Fibroblast of mammary gland (primary cell): ENCODE data around the gene SKI.

Experiments used
- DNase-seq: peaks from one replicate; pipeline ENCODE4 v3.0.0-alpha.2; 2010; ENCODE audit warnings: low read depth
- H3K4me3 ChIP-seq: 2 replicates; pipeline ENCODE4 v1.5.1; 2011; ENCODE audit warnings: low read depth, mild to moderate bottlenecking, low read length, moderate library complexity; ENCODE audit not compliant: control insufficient read depth
- CTCF ChIP-seq: conservative IDR thresholded peaks from 2 replicates; pipeline ENCODE4 v1.5.1; 2011; ENCODE audit warnings: low read depth, low read length, inconsistent platforms; ENCODE audit not compliant: control insufficient read depth, insufficient read depth

Gene SKI

GRCh38 chr1:2350911-2351655, 123.0 kb downstream of the SKI start:
- DNase-seq = no peak
- H3K4me3 ChIP-seq = no peak overlapping the region
- TF ChIP-seq CTCF = no peak

- no peak overlapping the region for H3K4me3 ChIP-seq
- DNase-seq = no peak
- no peak for TF ChIP-seq CTCF
Observed at GRCh38 chr1:2351723-2352122, 123.6 kb downstream of the SKI start.

GRCh38 chr1:2352341-2352896, 124.3 kb downstream of the SKI start:
- no peak overlapping the region for H3K4me3 ChIP-seq
- TF ChIP-seq CTCF = no peak
- DNase-seq = no peak

GRCh38 chr1:2352897-2353550, 124.9 kb downstream of the SKI start:
- TF ChIP-seq CTCF = no peak
- no peak overlapping the region for H3K4me3 ChIP-seq
- no peak for DNase-seq

GRCh38 chr1:2353551-2354438, 125.7 kb downstream of the SKI start:
- TF ChIP-seq CTCF = no peak
- DNase-seq = no peak
- H3K4me3 ChIP-seq = no peak overlapping the region
